ENCODE results near the gene ATP8A2. TPM values are rescaled to one million over a fixed set of nuclear protein-coding genes. Genes with fewer than 3 reads are reported as not detected.

ATP8A2 gene
- total and polyA plus RNA-seq, 2 of the 4 experiments (the other 2 are of a cell fraction), result 0.02 to 0.18 TPM

- BruUV-seq (replicated peaks), result no TSS peak
- Histone ChIP-seq H4K20me1 (ENCODE audit: insufficient read depth, low read length) (no peaks in the 10 kb centered on the region), H3K27me3 (ENCODE audit: control insufficient read depth, insufficient read depth, low read length) (no peaks in the 10 kb centered on the region; the same call in 1 of the 2 replicates), H3K23ac (ENCODE audit: low read depth, low read length) (no peak overlapping the region), H4K5ac (ENCODE audit: low read depth, low read length) (no peak overlapping the region), H3K9me1 (ENCODE audit: insufficient read depth, low read length) (no peaks in the 10 kb centered on the region), H2BK20ac (ENCODE audit: low read depth, low read length) (no peak overlapping the region), H3K79me1 (ENCODE audit: low read depth in 1 of 2, low read length in 2 of 2) (no peaks in the 10 kb centered on the region), H3K4me1 (ENCODE audit: control insufficient read depth, insufficient read depth, low read length) (no peaks in the 10 kb centered on the region), H2AK9ac (replicated peaks; ENCODE audit: low read depth, low read length, poor library complexity) (no peak overlapping the region), H3K36me3 (ENCODE audit: control insufficient read depth, insufficient read depth, low read length) (no peaks in the 10 kb centered on the region), H2BK15ac (ENCODE audit: low read depth, low read length) (no peak overlapping the region), H3K9me3 (ENCODE audit: control insufficient read depth, insufficient read depth, low read length) (no peaks in the 10 kb centered on the region), H3K4me3 (ENCODE audit: insufficient read depth, low read depth, low read length) (no peak overlapping the region), H4K8ac (ENCODE audit: low read depth in 2 of 2, low read length in 2 of 2) (no peak overlapping the region), H2BK120ac (ENCODE audit: low read depth, low read length) (no peak overlapping the region), H4K91ac (ENCODE audit: insufficient read depth, low read depth, low read length) (no peak overlapping the region), H3K4me2 (ENCODE audit: low read depth, low read length) (no peak overlapping the region), H3K9ac (ENCODE audit: low read depth, low read length) (no peak overlapping the region), H2AFZ (replicated peaks; ENCODE audit: low read length, poor library complexity) (no peak overlapping the region), H3K27ac (ENCODE audit: insufficient read depth, low read length) (no peak overlapping the region), H3K18ac (ENCODE audit: low read depth, low read length) (no peak overlapping the region), H2AK5ac (ENCODE audit: low read depth, low read length) (no peak overlapping the region), H3K14ac (replicated peaks; ENCODE audit: low read depth, low read length) (no peak overlapping the region), H2BK5ac (ENCODE audit: low read depth, low read length, poor library complexity, severe bottlenecking) (no peak overlapping the region), H3K56ac (ENCODE audit: extremely low read depth, insufficient read depth, low read length) (no peak overlapping the region), H3K4ac (ENCODE audit: low read depth, low read length) (no peak overlapping the region)
- dilution Hi-C loops (cut with HindIII; ENCODE audit: low sequenced_read_pairs, unreplicated experiment), result no loop called here
- DNase-seq, result no peak
- ATAC-seq (ENCODE audit: low read depth), result no peak
- no CpG with 5 or more reads among the region's 4 CpGs for WGBS, 2 experiments (ENCODE audit: extremely low coverage in 2 of 2, insufficient read length in 1 of 2)
- in situ Hi-C loops (cut with MboI; ENCODE audit: low sequenced_read_pairs), result loop anchor here (25.0 kb wide), 1 partner anchor 298 kb away; the partner anchor contains the start of gene PABPC3
- no peak for TF ChIP-seq SMC3 (IDR thresholded peaks at IDR 0.05; ENCODE audit: low read depth, low read length)
- TF ChIP-seq RAD21 (IDR thresholded peaks at IDR 0.05; ENCODE audit: low read length), result no peak
- TF ChIP-seq RCOR1 (IDR thresholded peaks at IDR 0.05; ENCODE audit: insufficient replicate concordance, low read length), result no peak
- TF ChIP-seq POLR2A (IDR thresholded peaks at IDR 0.05; ENCODE audit: low read depth, low read length), result no peak
- TF ChIP-seq, protein P1, sequence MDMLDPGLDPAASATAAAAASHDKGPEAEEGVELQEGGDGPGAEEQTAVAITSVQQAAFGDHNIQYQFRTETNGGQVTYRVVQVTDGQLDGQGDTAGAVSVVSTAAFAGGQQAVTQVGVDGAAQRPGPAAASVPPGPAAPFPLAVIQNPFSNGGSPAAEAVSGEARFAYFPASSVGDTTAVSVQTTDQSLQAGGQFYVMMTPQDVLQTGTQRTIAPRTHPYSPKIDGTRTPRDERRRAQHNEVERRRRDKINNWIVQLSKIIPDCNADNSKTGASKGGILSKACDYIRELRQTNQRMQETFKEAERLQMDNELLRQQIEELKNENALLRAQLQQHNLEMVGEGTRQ (IDR thresholded peaks at IDR 0.05; ENCODE audit: low read depth, low read length), result no peak
- intact Hi-C loops (cut with micrococcal nuclease), result no loop called here
- CTCF ChIA-PET, result no interaction called here
- POLR2A ChIA-PET (ENCODE audit: unreplicated experiment), result no interaction called here
Measured at GRCh38 chr13:25384758-25385410, 13.1 kb downstream of the ATP8A2 start.
